GM18520 (cell line): ENCODE measurements around the gene BAG1.

Source experiments
- ATAC-seq: cut with Tn5 transposase; IDR thresholded peaks from one replicate; pipeline ENCODE4 v1.9.1; 2021; ENCODE audit not compliant: unreplicated experiment

The BAG1 gene

DNA sequence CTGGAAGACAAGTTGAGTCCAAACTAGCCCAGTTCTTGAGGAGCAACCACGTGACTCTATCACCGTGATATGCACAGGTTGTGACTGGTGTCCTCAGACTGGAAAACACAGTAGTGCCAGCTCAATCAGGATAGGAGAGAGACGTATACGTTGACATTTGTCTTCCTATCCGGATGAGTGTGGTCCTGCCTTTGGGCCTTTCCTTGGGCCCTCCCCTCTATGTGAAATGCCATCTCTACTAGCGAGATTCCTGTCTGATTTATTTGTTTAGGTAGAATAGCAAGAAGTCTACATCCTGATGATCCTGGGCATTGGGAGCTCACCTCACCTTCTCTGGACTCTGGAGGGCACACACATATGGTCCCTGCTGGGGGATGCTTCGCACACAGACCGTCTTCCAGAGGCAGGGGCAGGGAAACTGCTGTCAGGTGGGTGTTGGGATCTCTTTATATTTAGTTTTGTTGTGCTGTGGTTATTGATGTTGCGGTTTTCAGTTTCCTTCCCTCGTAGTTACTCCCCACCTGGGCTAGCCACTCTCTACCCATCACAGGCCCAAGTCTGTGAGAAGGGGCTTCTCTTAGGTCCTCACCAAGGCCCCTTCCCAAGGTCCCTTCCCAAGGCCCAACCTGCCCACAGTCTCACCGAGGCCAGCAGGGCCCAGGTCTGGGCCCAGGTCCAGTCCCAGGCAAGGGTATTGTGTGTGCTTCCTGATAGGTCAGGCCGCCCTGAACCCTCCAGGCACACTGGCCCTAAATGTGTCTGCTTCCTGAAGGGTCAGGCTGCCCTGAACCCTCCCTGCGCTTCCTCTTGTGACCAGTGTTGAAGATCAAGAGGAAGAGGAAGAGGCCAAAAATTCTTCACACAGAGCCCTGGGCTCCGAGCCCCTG, 43.6 kb downstream of the BAG1 start:
- ATAC-seq, result no peak

DNA sequence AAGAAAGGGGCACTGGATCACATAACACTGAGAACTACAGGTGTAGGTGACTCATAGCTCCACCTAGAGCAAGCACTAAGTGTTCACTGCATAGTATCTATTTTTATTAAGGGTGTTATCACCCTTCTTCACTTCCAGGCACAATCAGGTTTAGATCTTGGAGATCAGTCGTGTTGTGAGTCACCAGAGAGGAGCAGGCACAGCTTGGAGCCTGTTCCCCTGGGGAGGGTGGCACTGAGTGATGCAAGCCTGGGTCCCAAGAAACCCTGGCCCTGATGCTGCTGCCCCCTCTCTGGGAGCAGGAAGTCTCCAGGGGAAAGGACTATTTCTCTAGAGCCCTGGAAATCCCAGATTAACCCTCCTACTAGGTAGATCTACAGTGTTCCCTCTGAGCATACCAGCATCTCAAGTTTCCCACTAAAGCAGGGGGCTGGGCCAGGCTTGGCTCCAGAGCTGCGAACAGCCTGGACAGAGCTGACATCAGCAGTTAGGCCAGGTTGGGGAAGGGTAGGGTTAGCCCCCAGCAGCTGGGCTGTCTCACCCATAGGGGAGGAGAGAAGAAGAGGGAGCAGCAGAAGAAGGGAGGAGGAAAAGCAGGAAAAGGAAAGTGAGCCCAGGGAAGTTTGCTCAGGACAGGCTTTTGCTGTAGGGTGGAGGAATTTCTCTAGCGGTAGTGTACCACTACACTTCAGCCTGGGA, 52.7 kb downstream of the BAG1 start:
- ATAC-seq, result no peak

- ATAC-seq, result no peak
These were observed 54.3 kb downstream of the BAG1 start for GRCh38 chr9:33210006-33210715.

DNA sequence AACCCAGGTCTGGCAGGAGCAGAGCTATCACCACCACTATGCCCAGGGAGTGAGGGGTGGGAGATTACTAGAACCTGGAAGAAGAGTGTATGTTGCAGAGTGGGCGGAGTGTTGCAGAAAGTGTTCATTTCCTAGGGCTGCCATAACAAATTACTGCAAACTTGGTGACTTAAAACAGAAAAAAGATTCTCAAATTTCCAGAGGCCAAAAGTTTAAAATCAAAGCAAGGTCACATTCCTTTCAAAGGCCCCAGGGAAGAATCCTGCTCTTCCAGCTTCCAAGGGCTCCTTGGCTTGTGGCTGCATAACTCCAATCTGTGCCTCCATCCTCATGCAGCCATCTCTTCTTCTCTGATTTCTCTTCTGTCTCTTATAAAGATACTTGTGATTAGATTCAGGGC, 55.1 kb downstream of the BAG1 start:
- no peak for ATAC-seq

GRCh38 chr9:33202552-33203201, 61.8 kb downstream of the BAG1 start:
- peak; percentile 100 for ATAC-seq
